Endothelial cell (in vitro differentiated cells): ENCODE results near the gene TAPBP. TPM values are rescaled to one million over a fixed set of nuclear protein-coding genes. Genes with fewer than 3 reads are reported as not detected.
"Not testable (repeated sequence)": the region's sequence is repeated elsewhere in the genome, so short reads cannot be mapped to it uniquely, and the experiment has no call there.

Experiments used
- DNase-seq: peaks from one replicate; pipeline ENCODE4 v3.0.0; 2021; ENCODE audit warnings: low spot score
- H3K27ac Mint-ChIP-seq: one replicate; pipeline ENCODE4 v1.8.0; 2021; ENCODE audit warnings: mixed read lengths, inconsistent platforms; ENCODE audit not compliant: unreplicated experiment
- H3K27me3 Mint-ChIP-seq: one replicate; pipeline ENCODE4 v1.8.0; 2021; ENCODE audit warnings: mild to moderate bottlenecking, moderate library complexity, mixed read lengths, inconsistent platforms; ENCODE audit not compliant: unreplicated experiment
- H3K36me3 Mint-ChIP-seq: one replicate; pipeline ENCODE4 v1.8.0; 2021; ENCODE audit warnings: mild to moderate bottlenecking, low read depth, mixed read lengths, inconsistent platforms; ENCODE audit not compliant: unreplicated experiment
- H3K4me1 Mint-ChIP-seq: one replicate; pipeline ENCODE4 v1.8.0; 2021; ENCODE audit warnings: mild to moderate bottlenecking, mixed read lengths, inconsistent platforms; ENCODE audit not compliant: unreplicated experiment
- H3K4me3 Mint-ChIP-seq: one replicate; pipeline ENCODE4 v1.8.0; 2021; ENCODE audit warnings: mild to moderate bottlenecking, mixed read lengths, inconsistent platforms; ENCODE audit not compliant: unreplicated experiment
- H3K9me3 Mint-ChIP-seq: one replicate; pipeline ENCODE4 v1.8.0; 2021; ENCODE audit warnings: mixed read lengths, inconsistent platforms; ENCODE audit not compliant: unreplicated experiment
- CTCF ChIP-seq: fragments of 200-600 bp; sonication (generic); IDR thresholded peaks from one replicate; pipeline ENCODE4 v1.5.0; 2021; ENCODE audit warnings: antibody characterized with exemption; ENCODE audit not compliant: unreplicated experiment
- long read RNA-seq: library from polyadenylated mRNA; unstranded; transcript quantifications from one replicate; pipeline ENCODE4 v2.0.0, GENCODE V29; 2020; ENCODE audit not compliant: unreplicated experiment
- total RNA-seq: library from RNA; stranded (reverse); fragmentation: NEBNext Ultra II Directional; extraction: Animal tissue kit (Norgen Biotek cat#: 25700); gene quantifications from one replicate; pipeline ENCODE4 v1.2.1, GENCODE V29; 2021; ENCODE audit not compliant: unreplicated experiment

TAPBP gene
- total RNA-seq: 57.1 TPM
- long read RNA-seq, partial matches to known transcripts: 4 of 8 reads
- long read RNA-seq, other reads (novel, unspliced or antisense): 1 of 8 reads

GRCh38 chr6:33313709-33314514 is at the start of gene TAPBP:
Gene TAPBP, minus strand, starts transcription at chr6:33314078. Its CDS starts 37 bp downstream, at chr6:33314041.
- TF ChIP-seq CTCF: no peak
- Mint-ChIP-seq H3K9me3 (no peaks in the 10 kb centered on the region), H3K36me3 (peaks cover 8% of the 10 kb centered on the region), H3K4me3 (peak within 1 kb of the TSS; percentile 97), H3K27ac (peak within 1 kb of the TSS; percentile 91), H3K4me1 (peaks cover 30% of the 10 kb centered on the region), H3K27me3 (peaks cover 11% of the 10 kb centered on the region)
- peak; percentile 49 for DNase-seq

GRCh38 chr6:33363486-33363885 is 49.6 kb upstream of the TAPBP start:
- not testable (repeated sequence) for H3K4me3 Mint-ChIP-seq, H3K9me3 Mint-ChIP-seq, H3K27me3 Mint-ChIP-seq, H3K4me1 Mint-ChIP-seq, H3K36me3 Mint-ChIP-seq, H3K27ac Mint-ChIP-seq, DNase-seq

GRCh38 chr6:33359331-33359730 is 45.5 kb upstream of the TAPBP start:
- peaks cover 2% of the 10 kb centered on the region for H3K27me3 Mint-ChIP-seq
- no peak overlapping the region for H3K4me3 Mint-ChIP-seq
- H3K4me1 Mint-ChIP-seq: peaks cover under 1% of the 10 kb centered on the region
- H3K36me3 Mint-ChIP-seq: peaks cover 3% of the 10 kb centered on the region
- no peak overlapping the region for H3K27ac Mint-ChIP-seq
- TF ChIP-seq CTCF: no peak
- DNase-seq: no peak
- no peaks in the 10 kb centered on the region for H3K9me3 Mint-ChIP-seq

- not testable (repeated sequence) for H3K36me3 Mint-ChIP-seq, H3K27me3 Mint-ChIP-seq, H3K4me3 Mint-ChIP-seq, H3K27ac Mint-ChIP-seq, DNase-seq, H3K4me1 Mint-ChIP-seq, H3K9me3 Mint-ChIP-seq
Observed at GRCh38 chr6:33357160-33357871, 43.4 kb upstream of the TAPBP start.

GRCh38 chr6:33356295-33356694 is 42.4 kb upstream of the TAPBP start:
- no peak for TF ChIP-seq CTCF
- Mint-ChIP-seq H3K36me3 (peaks cover 3% of the 10 kb centered on the region), H3K4me1 (no peaks in the 10 kb centered on the region), H3K27me3 (no peaks in the 10 kb centered on the region), H3K9me3 (no peaks in the 10 kb centered on the region), H3K27ac (no peak overlapping the region), H3K4me3 (no peak overlapping the region)
- DNase-seq: no peak

- not testable (repeated sequence) for H3K9me3 Mint-ChIP-seq, H3K4me1 Mint-ChIP-seq, H3K27ac Mint-ChIP-seq, DNase-seq, H3K4me3 Mint-ChIP-seq, H3K36me3 Mint-ChIP-seq, H3K27me3 Mint-ChIP-seq
Observed at GRCh38 chr6:33355860-33356259, 42.0 kb upstream of the TAPBP start.
